Activated CD8-positive, alpha-beta memory T cell treated with anti-CD3 and anti-CD28 coated beads, Interleukin-2, amount 50 U/mL, for 48 hours (primary cell): Measurements from ENCODE around the gene OR1E1.
"Not testable (repeated sequence)": the region's sequence is repeated elsewhere in the genome, so short reads cannot be mapped to it uniquely, and the experiment has no call there.

Experiments used
- DNase-seq: peaks from one replicate; pipeline ENCODE4 v3.0.0-alpha.2; 2020

Gene OR1E1

GRCh38 chr17:3398310-3398709 lies at the start of gene OR1E1:
Gene OR1E1, minus strand, starts transcription at chr17:3398410. Its CDS starts 0 bp downstream, at chr17:3398410.
- DNase-seq, result no peak

- DNase-seq, result no peak
Measured at GRCh38 chr17:3447625-3448024, 49.4 kb upstream of the OR1E1 start.

GRCh38 chr17:3440451-3440850 lies 42.2 kb upstream of the OR1E1 start:
- no peak for DNase-seq

- no peak for DNase-seq
Measured at GRCh38 chr17:3438368-3438767, 40.2 kb upstream of the OR1E1 start.

GRCh38 chr17:3433741-3434140 lies 35.5 kb upstream of the OR1E1 start, which contains the start of gene OR1E2:
Gene OR1E2, minus strand, starts transcription at chr17:3433841. Its CDS starts 0 bp downstream, at chr17:3433841.
- no peak for DNase-seq

GRCh38 chr17:3433215-3433614 lies 35.0 kb upstream of the OR1E1 start:
- not testable (repeated sequence) for DNase-seq

GRCh38 chr17:3418222-3418621 lies 20.0 kb upstream of the OR1E1 start:
- DNase-seq, result no peak

GRCh38 chr17:3415610-3416009 lies 17.4 kb upstream of the OR1E1 start:
- no peak for DNase-seq

- not testable (repeated sequence) for DNase-seq
Measured at GRCh38 chr17:3412216-3412615, 14.0 kb upstream of the OR1E1 start.

- no peak for DNase-seq
Measured at GRCh38 chr17:3411070-3411469, 12.9 kb upstream of the OR1E1 start, which contains the start of gene OR3A3. Gene OR3A3, plus strand, starts transcription at chr17:3411370.

GRCh38 chr17:3403856-3404255 lies 5.6 kb upstream of the OR1E1 start:
- not testable (repeated sequence) for DNase-seq

GRCh38 chr17:3401786-3402185 lies 3.6 kb upstream of the OR1E1 start:
- DNase-seq, result no peak

- DNase-seq, result no peak
Measured at GRCh38 chr17:3400055-3400454, 1.8 kb upstream of the OR1E1 start.

- not testable (repeated sequence) for DNase-seq
Measured at GRCh38 chr17:3397801-3398200, 409 bp downstream of the OR1E1 start.

GRCh38 chr17:3389791-3390190 lies 8.4 kb downstream of the OR1E1 start:
- no peak for DNase-seq

- no peak for DNase-seq
Measured at GRCh38 chr17:3385869-3386816, 12.1 kb downstream of the OR1E1 start, which contains the start of gene OR3A2. Gene OR3A2, minus strand, starts transcription at chr17:3386308.

GRCh38 chr17:3381957-3382356 lies 16.3 kb downstream of the OR1E1 start:
- DNase-seq, result no peak

- DNase-seq, result no peak
Measured at GRCh38 chr17:3378321-3378720, 19.9 kb downstream of the OR1E1 start.

GRCh38 chr17:3371167-3371566 lies 27.0 kb downstream of the OR1E1 start:
- not testable (repeated sequence) for DNase-seq
